H9 (cell line): ENCODE measurements around the gene PRKAG2. TPM values are rescaled to one million over a fixed set of nuclear protein-coding genes. Genes with fewer than 3 reads are reported as not detected.

Experiments used
- DNase-seq: peaks from one replicate; pipeline ENCODE4 v3.0.0-alpha.2; 2017
- H2AFZ ChIP-seq: one replicate; pipeline ENCODE4 v1.6.1; 2013; ENCODE audit warnings: mild to moderate bottlenecking, low read length, control low read depth, moderate library complexity
- H2AK5ac ChIP-seq: 2 replicates; pipeline ENCODE4 v1.6.1; 2013; ENCODE audit warnings: low read length, control low read depth, mixed read lengths; ENCODE audit not compliant: insufficient read length
- H2BK120ac ChIP-seq: one replicate; pipeline ENCODE4 v1.6.1; 2013; ENCODE audit warnings: low read depth, mild to moderate bottlenecking, low read length, control low read depth, inconsistent platforms; ENCODE audit not compliant: poor library complexity, severe bottlenecking
- H2BK12ac ChIP-seq: 2 replicates; pipeline ENCODE4 v1.6.1; 2013; ENCODE audit warnings: low read length, control low read depth, mixed read lengths, low read depth; ENCODE audit not compliant: insufficient read length
- H2BK15ac ChIP-seq: 2 replicates; pipeline ENCODE4 v1.6.1; 2013; ENCODE audit warnings: low read depth, low read length, control low read depth
- H2BK20ac ChIP-seq: one replicate; pipeline ENCODE4 v1.6.1; 2013; ENCODE audit warnings: low read depth, mild to moderate bottlenecking, low read length, control low read depth, inconsistent platforms; ENCODE audit not compliant: poor library complexity, severe bottlenecking
- H2BK5ac ChIP-seq: 2 replicates; pipeline ENCODE4 v1.6.1; 2013; ENCODE audit warnings: low read length, control low read depth, mixed read lengths; ENCODE audit not compliant: insufficient read length
- H3K14ac ChIP-seq: 2 replicates; pipeline ENCODE4 v1.6.1; 2013; ENCODE audit warnings: low read length, control low read depth; ENCODE audit not compliant: insufficient read depth
- H3K18ac ChIP-seq: 2 replicates; pipeline ENCODE4 v1.6.1; 2013; ENCODE audit warnings: low read depth, mild to moderate bottlenecking, mixed read lengths, low read length, control low read depth; ENCODE audit not compliant: insufficient read length
- H3K23ac ChIP-seq: 2 replicates; pipeline ENCODE4 v1.6.1; 2013; ENCODE audit warnings: low read length, control low read depth, mixed read lengths, low read depth; ENCODE audit not compliant: insufficient read length
- H3K23me2 ChIP-seq: 2 replicates; pipeline ENCODE4 v1.6.1; 2013; ENCODE audit warnings: low read depth, mild to moderate bottlenecking, mixed read lengths, low read length, control low read depth; ENCODE audit not compliant: insufficient read length, poor library complexity, severe bottlenecking
- H3K27ac ChIP-seq: 2 replicates; pipeline ENCODE4 v1.5.1; 2013; ENCODE audit warnings: low read length, control low read depth, mixed read lengths, low read depth; ENCODE audit not compliant: insufficient read length
- H3K27me3 ChIP-seq: 2 replicates; pipeline ENCODE4 v1.6.1; 2013; ENCODE audit warnings: low read length, control low read depth, inconsistent platforms; ENCODE audit not compliant: insufficient read depth
- H3K4ac ChIP-seq: 2 replicates; pipeline ENCODE4 v1.6.1; 2013; ENCODE audit warnings: low read depth, mild to moderate bottlenecking, control low read depth, inconsistent platforms, low read length, moderate library complexity
- H3K4me1 ChIP-seq: 2 replicates; pipeline ENCODE4 v1.6.1; 2013; ENCODE audit warnings: low read length, control low read depth, inconsistent platforms; ENCODE audit not compliant: insufficient read depth
- H3K4me2 ChIP-seq: 2 replicates; pipeline ENCODE4 v1.6.1; 2013; ENCODE audit warnings: low read length, control low read depth, mixed read lengths; ENCODE audit not compliant: insufficient read length, insufficient read depth
- H3K56ac ChIP-seq: 2 replicates; pipeline ENCODE4 v1.6.1; 2013; ENCODE audit warnings: low read depth, mild to moderate bottlenecking, mixed read lengths, low read length, control low read depth; ENCODE audit not compliant: insufficient read length
- H3K79me1 ChIP-seq: 2 replicates; pipeline ENCODE4 v1.6.1; 2013; ENCODE audit warnings: low read depth, mild to moderate bottlenecking, moderate library complexity, low read length, control low read depth, inconsistent platforms; ENCODE audit not compliant: insufficient read depth, poor library complexity, severe bottlenecking
- H3K79me2 ChIP-seq: 2 replicates; pipeline ENCODE4 v1.6.1; 2013; ENCODE audit warnings: low read length, control low read depth, inconsistent platforms; ENCODE audit not compliant: insufficient read depth
- H3K9ac ChIP-seq: 2 replicates; pipeline ENCODE4 v1.6.1; 2013; ENCODE audit warnings: low read length, control low read depth, mixed read lengths; ENCODE audit not compliant: insufficient read length; ENCODE audit errors: extremely low read depth
- H3K9me3 ChIP-seq: one replicate; pipeline ENCODE4 v1.6.1; 2013; ENCODE audit warnings: low read depth, low read length, inconsistent platforms; ENCODE audit not compliant: control insufficient read depth
- H3T11ph ChIP-seq: one replicate; pipeline ENCODE4 v1.6.1; 2013; ENCODE audit warnings: mild to moderate bottlenecking, low read length, control low read depth, inconsistent platforms
- H4K20me1 ChIP-seq: one replicate; pipeline ENCODE4 v1.6.1; 2013; ENCODE audit not compliant: control insufficient read depth, insufficient read length, insufficient read depth
- H4K5ac ChIP-seq: 2 replicates; pipeline ENCODE4 v1.6.1; 2013; ENCODE audit warnings: low read depth, mild to moderate bottlenecking, mixed read lengths, low read length, control low read depth; ENCODE audit not compliant: insufficient read length
- H4K8ac ChIP-seq: replicated peaks from 2 replicates; pipeline ENCODE4 v1.6.1; 2013; ENCODE audit warnings: low read length, control low read depth, mixed read lengths, low read depth; ENCODE audit not compliant: insufficient read length
- H4K91ac ChIP-seq: 2 replicates; pipeline ENCODE4 v1.6.1; 2013; ENCODE audit warnings: low read depth, mild to moderate bottlenecking, moderate library complexity, mixed read lengths, low read length, control low read depth; ENCODE audit not compliant: insufficient read length
- H3K27ac Mint-ChIP-seq, 3 experiments: 2 replicates in 2 of 3; 3 replicates in 1 of 3; pipeline ENCODE4 v1.8.0; 2020 to 2021; ENCODE audit warnings: mixed read lengths in 3 of 3, mild to moderate bottlenecking in 1 of 3, moderate library complexity in 1 of 3
- H3K27me3 Mint-ChIP-seq: 2 replicates; pipeline ENCODE4 v1.8.0; 2021; ENCODE audit warnings: low read depth, mild to moderate bottlenecking, moderate library complexity, mixed read lengths
- H3K36me3 Mint-ChIP-seq, 3 experiments: 2 replicates in 2 of 3; 3 replicates in 1 of 3; pipeline ENCODE4 v1.8.0; 2020 to 2021; ENCODE audit warnings: low read depth in 3 of 3, mixed read lengths in 3 of 3; ENCODE audit not compliant: insufficient read depth in 1 of 3
- H3K4me1 Mint-ChIP-seq, 2 experiments: 2 replicates each; pipeline ENCODE4 v1.8.0; 2020; ENCODE audit warnings: mixed read lengths in 2 of 2
- H3K4me3 Mint-ChIP-seq, 2 experiments: 2 replicates in 1 of 2; 3 replicates in 1 of 2; pipeline ENCODE4 v1.8.0; 2020 to 2021; ENCODE audit warnings: mild to moderate bottlenecking in 2 of 2, mixed read lengths in 2 of 2, moderate library complexity in 1 of 2
- H3K9me3 Mint-ChIP-seq, 2 experiments: 2 replicates in 1 of 2; 3 replicates in 1 of 2; pipeline ENCODE4 v1.8.0; 2020; ENCODE audit warnings: mild to moderate bottlenecking in 2 of 2, mixed read lengths in 2 of 2, moderate library complexity in 1 of 2
- CTCF ChIP-seq: fragments of 200-600 bp; sonication (generic); conservative IDR thresholded peaks from 3 replicates; pipeline ENCODE4 v1.8.0; 2021; ENCODE audit warnings: antibody characterized with exemption, mild to moderate bottlenecking
- WGBS: extraction: QIAGEN DNeasy Blood & Tissue Kit; methylation state at CpG from one replicate; pipeline ENCODE4 v1.1.7; 2013; ENCODE audit warnings: missing lambda C conversion rate, low lambda C conversion rate, mixed read lengths; ENCODE audit not compliant: insufficient read length; ENCODE audit errors: extremely low coverage; 5-methylcytosine and 5-hydroxymethylcytosine counted together
- total RNA-seq: library from RNA; stranded (reverse); gene quantifications from 2 replicates; pipeline ENCODE4 v1.2.1, GENCODE V29; 2021

The PRKAG2 gene
- total RNA-seq, 1 experiment from 2014 or later = 11.8 TPM

- Histone ChIP-seq H3K79me1 (no peaks in the 10 kb centered on the region), H3K4me1 (no peaks in the 10 kb centered on the region; the same call in 1 of the 2 replicates), H3K4ac (no peak overlapping the region), H2BK20ac (no peak overlapping the region), H3K79me2 (no peaks in the 10 kb centered on the region), H4K5ac (no peak overlapping the region), H3K27ac (no peak overlapping the region), H2BK5ac (no peak overlapping the region), H2AK5ac (no peak overlapping the region), H3K56ac (no peak overlapping the region), H3K27me3 (no peaks in the 10 kb centered on the region; the same call in 1 of the 2 replicates), H3K4me2 (no peak overlapping the region), H3K18ac (no peak overlapping the region), H3K9me3 (no peaks in the 10 kb centered on the region), H4K20me1 (no peaks in the 10 kb centered on the region), H4K8ac (no peak overlapping the region), H2BK120ac (no peak overlapping the region), H2AFZ (no peak overlapping the region), H2BK15ac (no peak overlapping the region), H3K23me2 (no peaks in the 10 kb centered on the region), H3T11ph (no peak overlapping the region), H4K91ac (no peak overlapping the region), H3K14ac (no peak overlapping the region), H3K23ac (no peak overlapping the region), H2BK12ac (no peak overlapping the region), H3K9ac (no peak overlapping the region)
- H3K27ac Mint-ChIP-seq = no peak overlapping the region
- TF ChIP-seq CTCF = no peak
- no peaks in the 10 kb centered on the region for H3K36me3 Mint-ChIP-seq
- peaks cover 2% of the 10 kb centered on the region for H3K27me3 Mint-ChIP-seq
- no peaks in the 10 kb centered on the region; a peak in 2 of 5 replicates for H3K9me3 Mint-ChIP-seq
- no peak overlapping the region for H3K4me3 Mint-ChIP-seq
- H3K4me1 Mint-ChIP-seq = peaks cover 14% of the 10 kb centered on the region in 2 experiments
- no CpG with 5 or more reads among the region's 14 CpGs for WGBS
- no peak for DNase-seq
Observed at GRCh38 chr7:151833213-151833651, 43.7 kb downstream of the PRKAG2 start.
